Ectodermal cell (in vitro differentiated cells): ENCODE data around the gene DNAH17. TPM values are rescaled to one million over a fixed set of nuclear protein-coding genes. Genes with fewer than 3 reads are reported as not detected.

ENCODE experiments used
- H3K27ac ChIP-seq: 2 replicates; pipeline ENCODE4 v1.7.0; 2013; ENCODE audit warnings: mild to moderate bottlenecking, low read depth, low read length; ENCODE audit not compliant: insufficient read depth, poor library complexity, severe bottlenecking
- H3K27me3 ChIP-seq: 2 replicates; pipeline ENCODE4 v1.7.0; 2013; ENCODE audit warnings: mild to moderate bottlenecking, low read length; ENCODE audit not compliant: insufficient read depth, control insufficient read depth, poor library complexity, severe bottlenecking
- H3K36me3 ChIP-seq: one replicate; pipeline ENCODE4 v1.7.0; 2013; ENCODE audit warnings: low read length; ENCODE audit not compliant: control insufficient read depth, insufficient read depth
- H3K4me1 ChIP-seq: one replicate; pipeline ENCODE4 v1.7.0; 2013; ENCODE audit warnings: low read length; ENCODE audit not compliant: control insufficient read depth, insufficient read depth
- H3K4me3 ChIP-seq: 2 replicates; pipeline ENCODE4 v1.7.0; 2013; ENCODE audit warnings: low read depth, low read length, control low read depth; ENCODE audit not compliant: insufficient read depth
- H3K9me3 ChIP-seq: 2 replicates; pipeline ENCODE4 v1.7.0; 2013; ENCODE audit warnings: mild to moderate bottlenecking, low read length, moderate library complexity; ENCODE audit not compliant: control insufficient read depth
- WGBS, 2 experiments: methylation state at CpG; one replicate each; pipeline ENCODE4 v1.1.7; 2013; ENCODE audit warnings: missing lambda C conversion rate in 2 of 2; 5-methylcytosine and 5-hydroxymethylcytosine counted together
- polyA plus RNA-seq, 4 experiments: library from polyadenylated mRNA; stranded (reverse); fragments of 50-300 nt; gene quantifications; one replicate each; pipeline ENCODE4 v1.2.3, GENCODE V29; 2013

Gene DNAH17
- polyA plus RNA-seq (2013, experiment 1 of 4), result 0.46 TPM
- polyA plus RNA-seq (2013, experiment 2 of 4), result 0.02 TPM
- 0.11 TPM for polyA plus RNA-seq (2013, experiment 3 of 4)
- polyA plus RNA-seq (2013, experiment 4 of 4), result 0.04 TPM

GRCh38 chr17:78577296-78577695 is at the start of gene DNAH17:
Gene DNAH17 (minus strand): TSS chr17:78577396. CDS start chr17:78575057, 2,339 bp downstream.
- Histone ChIP-seq H3K4me3 (no peak within 1 kb of the TSS), H3K9me3 (no peaks in the 10 kb centered on the region), H3K36me3 (no peaks in the 10 kb centered on the region), H3K27me3 (peaks cover 3% of the 10 kb centered on the region), H3K27ac (no peak within 1 kb of the TSS), H3K4me1 (no peaks in the 10 kb centered on the region)
- 84 to 85% methylated on average over 9 of the region's 9 CpGs for WGBS, 2 experiments

DNA sequence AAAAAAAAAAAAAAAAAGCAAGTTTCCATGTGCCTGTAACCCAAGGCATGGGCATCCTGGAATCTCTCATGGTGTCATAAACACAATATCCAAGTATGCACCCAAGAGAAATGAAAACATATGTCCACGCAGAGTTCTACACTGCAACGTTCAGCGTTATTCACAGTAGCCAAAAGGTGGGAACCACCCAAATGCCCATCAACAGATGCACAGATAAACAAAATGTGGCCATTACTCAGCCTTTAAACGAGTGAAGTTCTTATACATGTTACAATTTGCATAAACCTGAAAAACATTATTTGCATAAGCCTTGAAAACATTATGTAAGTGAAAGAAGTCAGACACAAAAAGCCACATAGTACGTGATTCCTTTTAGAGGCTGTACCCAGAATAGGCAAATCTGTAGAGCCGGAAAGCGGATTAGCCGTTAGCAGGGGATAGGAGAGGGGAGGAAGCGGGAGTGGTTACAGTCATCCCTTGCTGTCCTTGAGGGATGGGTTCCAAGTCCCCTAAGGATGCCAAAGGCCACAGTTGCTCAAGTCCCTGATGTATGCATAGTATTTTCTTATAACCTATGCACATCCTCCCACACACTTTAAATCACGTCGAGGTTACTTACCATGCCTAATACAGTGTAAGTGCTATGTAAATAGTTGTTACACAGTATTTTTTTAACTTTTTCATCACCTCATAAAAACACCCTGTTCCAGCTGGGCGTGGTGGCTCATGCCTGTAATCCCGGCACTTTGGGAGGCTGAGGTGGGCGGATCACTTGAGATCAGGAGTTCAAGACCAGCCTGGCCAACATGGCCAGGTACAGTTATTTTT is 47.3 kb upstream of the DNAH17 start:
- Histone ChIP-seq H3K9me3 (no peaks in the 10 kb centered on the region), H3K27me3 (no peaks in the 10 kb centered on the region), H3K4me3 (no peak overlapping the region), H3K36me3 (no peaks in the 10 kb centered on the region), H3K4me1 (no peaks in the 10 kb centered on the region), H3K27ac (no peak overlapping the region)
- WGBS, 2 experiments, result 93% methylated on average over 13 to 14 of the region's 14 CpGs

- Histone ChIP-seq H3K4me1 (no peaks in the 10 kb centered on the region), H3K36me3 (no peaks in the 10 kb centered on the region), H3K27me3 (no peaks in the 10 kb centered on the region)
Measured at GRCh38 chr17:78623541-78623940, 46.3 kb upstream of the DNAH17 start.

DNA sequence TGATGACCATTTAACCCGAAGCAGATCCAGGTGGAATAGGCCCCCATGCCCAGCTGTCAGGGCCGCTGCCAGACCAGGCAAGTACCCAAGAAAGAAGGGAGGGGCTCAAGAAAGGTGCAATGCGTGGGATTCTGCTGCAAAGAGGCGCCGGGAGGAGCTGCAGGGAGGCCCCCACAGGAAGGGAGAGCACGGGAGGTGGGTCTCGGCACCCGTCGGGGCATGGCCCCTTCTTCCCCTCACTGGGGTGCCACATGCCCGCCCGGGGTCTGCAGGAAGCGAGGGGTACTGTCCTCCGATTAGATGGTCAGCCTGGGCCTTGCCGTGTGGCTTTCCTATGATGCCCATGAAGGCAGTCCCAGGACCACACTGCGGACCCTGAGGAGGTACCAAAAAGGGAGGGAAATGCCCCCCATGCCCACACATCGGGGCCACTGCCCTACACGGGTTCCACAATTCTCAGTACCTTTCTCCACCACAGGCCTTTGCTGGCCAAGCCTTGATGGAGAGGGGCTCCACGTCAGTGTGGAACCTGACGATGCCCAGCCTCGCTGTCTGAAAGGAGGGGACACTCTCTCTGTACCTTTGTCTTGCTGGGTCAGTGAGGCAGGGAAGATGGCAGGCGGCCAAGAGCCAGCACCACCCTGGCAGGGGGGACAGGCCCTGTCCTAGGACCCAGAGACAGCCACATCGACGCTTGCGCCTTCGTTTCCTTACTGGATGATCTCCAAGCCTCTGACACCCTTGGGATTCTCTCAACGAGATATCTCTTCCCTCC is 45.5 kb upstream of the DNAH17 start:
- Histone ChIP-seq H3K27me3 (no peaks in the 10 kb centered on the region), H3K4me1 (no peaks in the 10 kb centered on the region), H3K27ac (no peak overlapping the region), H3K4me3 (no peak overlapping the region), H3K9me3 (no peaks in the 10 kb centered on the region), H3K36me3 (no peaks in the 10 kb centered on the region)
- 92% methylated on average over 26 of the region's 26 CpGs for WGBS, 2 experiments

More at GRCh38 chr17:78623541-78623940, 46.3 kb upstream of the DNAH17 start:
- H3K27ac ChIP-seq, result no peak overlapping the region
- 86% methylated on average over 12 of the region's 12 CpGs for WGBS, 2 experiments
- no peak overlapping the region for H3K4me3 ChIP-seq
- no peaks in the 10 kb centered on the region for H3K9me3 ChIP-seq

- Histone ChIP-seq H3K27ac (no peak overlapping the region), H3K9me3 (no peaks in the 10 kb centered on the region), H3K27me3 (no peaks in the 10 kb centered on the region), H3K4me1 (no peaks in the 10 kb centered on the region), H3K36me3 (no peaks in the 10 kb centered on the region), H3K4me3 (no peak overlapping the region)
- WGBS, 2 experiments, result 88 to 90% methylated on average over 26 of the region's 26 CpGs
Measured at GRCh38 chr17:78621720-78622490, 44.7 kb upstream of the DNAH17 start.

GRCh38 chr17:78620099-78620498 is 42.9 kb upstream of the DNAH17 start:
- no peaks in the 10 kb centered on the region for H3K36me3 ChIP-seq
- no peaks in the 10 kb centered on the region for H3K4me1 ChIP-seq
- no peak overlapping the region for H3K4me3 ChIP-seq
- 69 to 77% methylated on average over 5 of the region's 5 CpGs for WGBS, 2 experiments
- H3K9me3 ChIP-seq, result no peaks in the 10 kb centered on the region
- no peak overlapping the region for H3K27ac ChIP-seq
- no peaks in the 10 kb centered on the region for H3K27me3 ChIP-seq

DNA sequence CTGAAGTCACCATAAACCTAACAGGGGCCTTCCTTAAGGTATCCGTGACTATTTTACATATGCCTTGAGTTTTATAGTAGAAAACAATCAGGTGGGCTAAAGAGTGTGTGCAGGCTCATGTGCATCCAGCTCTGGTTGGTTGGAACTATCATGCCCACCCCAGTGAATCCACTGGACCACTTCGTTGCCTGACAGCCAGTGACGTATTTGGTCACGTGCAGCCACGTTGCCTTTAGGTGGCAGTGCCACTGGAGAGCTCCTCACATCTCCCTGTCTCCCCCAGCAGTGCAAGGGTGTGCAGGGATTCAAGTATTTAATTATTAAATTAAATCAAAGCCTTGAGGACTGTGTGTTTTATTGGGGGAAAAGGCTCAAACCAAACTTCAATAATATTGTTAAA is 42.1 kb upstream of the DNAH17 start:
- WGBS, 2 experiments, result 93 to 97% methylated on average over 5 of the region's 5 CpGs
- Histone ChIP-seq H3K27ac (no peak overlapping the region), H3K4me3 (no peak overlapping the region), H3K4me1 (no peaks in the 10 kb centered on the region), H3K9me3 (no peaks in the 10 kb centered on the region), H3K27me3 (no peaks in the 10 kb centered on the region), H3K36me3 (no peaks in the 10 kb centered on the region)

- WGBS, 2 experiments, result 89 to 90% methylated on average over 20 of the region's 20 CpGs
- no peaks in the 10 kb centered on the region for H3K27me3 ChIP-seq
- no peaks in the 10 kb centered on the region for H3K4me1 ChIP-seq
- no peaks in the 10 kb centered on the region for H3K9me3 ChIP-seq
- H3K27ac ChIP-seq, result no peak overlapping the region
- no peaks in the 10 kb centered on the region for H3K36me3 ChIP-seq
- no peak overlapping the region for H3K4me3 ChIP-seq
Measured at GRCh38 chr17:78618264-78619066, 41.3 kb upstream of the DNAH17 start.

DNA sequence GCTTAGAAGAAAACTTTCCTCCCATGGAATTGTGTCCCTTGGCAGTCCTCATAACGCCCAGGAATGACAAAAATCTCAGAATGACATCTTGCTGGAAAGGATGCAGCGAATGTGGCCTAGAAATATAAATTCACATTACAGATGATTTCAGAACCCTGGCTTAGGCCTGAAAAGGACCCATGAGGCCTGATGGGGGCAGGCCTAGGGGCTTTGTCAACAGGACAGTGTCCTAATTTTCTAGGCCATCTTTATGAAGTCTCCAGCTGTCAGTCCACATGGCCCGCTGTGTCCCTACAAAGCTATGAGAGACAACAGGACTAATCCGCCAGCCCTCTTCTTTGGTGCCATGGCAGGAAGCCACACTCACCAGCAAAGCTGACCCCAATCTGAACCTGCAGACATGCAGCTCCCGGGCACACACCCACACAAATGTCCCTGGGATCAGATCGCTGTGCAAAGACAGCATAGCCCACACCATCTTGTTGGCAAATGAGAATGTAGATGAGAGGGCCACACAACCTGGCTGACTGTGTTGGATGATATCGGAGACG is 40.4 kb upstream of the DNAH17 start:
- Histone ChIP-seq H3K27me3 (no peaks in the 10 kb centered on the region), H3K9me3 (no peaks in the 10 kb centered on the region), H3K4me1 (no peaks in the 10 kb centered on the region), H3K36me3 (no peaks in the 10 kb centered on the region), H3K27ac (no peak overlapping the region), H3K4me3 (no peak overlapping the region)
- 92 to 95% methylated on average over 8 of the region's 8 CpGs for WGBS, 2 experiments
